WERI-Rb-1 (cell line): ENCODE measurements around the gene ASB13.

ENCODE experiments used
- DNase-seq: peaks from one replicate; pipeline ENCODE4 v3.0.0-alpha.2; 2020
- H3K27ac ChIP-seq: fragments of 250-450 bp; sonication (Bioruptor Pico); 2 replicates; pipeline ENCODE4 v1.5.1; 2020; ENCODE audit warnings: mild to moderate bottlenecking, moderate library complexity
- H3K27me3 ChIP-seq: fragments of 250-450 bp; sonication (Bioruptor Pico); 2 replicates; pipeline ENCODE4 v1.5.1; 2021; ENCODE audit warnings: mild to moderate bottlenecking, low read depth, moderate library complexity; ENCODE audit not compliant: insufficient read depth, severe bottlenecking
- H3K36me3 ChIP-seq: fragments of 250-450 bp; sonication (Bioruptor Pico); 2 replicates; pipeline ENCODE4 v1.5.1; 2020; ENCODE audit warnings: mild to moderate bottlenecking, moderate library complexity
- H3K4me3 ChIP-seq: 2 replicates; pipeline ENCODE4 v1.5.1; 2011; ENCODE audit warnings: low read depth, mild to moderate bottlenecking, control low read depth, low read length
- H3K9me3 ChIP-seq: fragments of 250-450 bp; sonication (Bioruptor Pico); 2 replicates; pipeline ENCODE4 v1.5.1; 2021; ENCODE audit warnings: mild to moderate bottlenecking, moderate library complexity; ENCODE audit not compliant: severe bottlenecking
- TF ChIP-seq, protein P1 (sequence below): IDR thresholded peaks from 2 replicates; pipeline ENCODE4 v1.5.1; 2011; ENCODE audit warnings: low read depth, mild to moderate bottlenecking, control low read depth, inconsistent platforms, low read length

ASB13 gene, protein sequence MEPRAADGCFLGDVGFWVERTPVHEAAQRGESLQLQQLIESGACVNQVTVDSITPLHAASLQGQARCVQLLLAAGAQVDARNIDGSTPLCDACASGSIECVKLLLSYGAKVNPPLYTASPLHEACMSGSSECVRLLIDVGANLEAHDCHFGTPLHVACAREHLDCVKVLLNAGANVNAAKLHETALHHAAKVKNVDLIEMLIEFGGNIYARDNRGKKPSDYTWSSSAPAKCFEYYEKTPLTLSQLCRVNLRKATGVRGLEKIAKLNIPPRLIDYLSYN

DNA sequence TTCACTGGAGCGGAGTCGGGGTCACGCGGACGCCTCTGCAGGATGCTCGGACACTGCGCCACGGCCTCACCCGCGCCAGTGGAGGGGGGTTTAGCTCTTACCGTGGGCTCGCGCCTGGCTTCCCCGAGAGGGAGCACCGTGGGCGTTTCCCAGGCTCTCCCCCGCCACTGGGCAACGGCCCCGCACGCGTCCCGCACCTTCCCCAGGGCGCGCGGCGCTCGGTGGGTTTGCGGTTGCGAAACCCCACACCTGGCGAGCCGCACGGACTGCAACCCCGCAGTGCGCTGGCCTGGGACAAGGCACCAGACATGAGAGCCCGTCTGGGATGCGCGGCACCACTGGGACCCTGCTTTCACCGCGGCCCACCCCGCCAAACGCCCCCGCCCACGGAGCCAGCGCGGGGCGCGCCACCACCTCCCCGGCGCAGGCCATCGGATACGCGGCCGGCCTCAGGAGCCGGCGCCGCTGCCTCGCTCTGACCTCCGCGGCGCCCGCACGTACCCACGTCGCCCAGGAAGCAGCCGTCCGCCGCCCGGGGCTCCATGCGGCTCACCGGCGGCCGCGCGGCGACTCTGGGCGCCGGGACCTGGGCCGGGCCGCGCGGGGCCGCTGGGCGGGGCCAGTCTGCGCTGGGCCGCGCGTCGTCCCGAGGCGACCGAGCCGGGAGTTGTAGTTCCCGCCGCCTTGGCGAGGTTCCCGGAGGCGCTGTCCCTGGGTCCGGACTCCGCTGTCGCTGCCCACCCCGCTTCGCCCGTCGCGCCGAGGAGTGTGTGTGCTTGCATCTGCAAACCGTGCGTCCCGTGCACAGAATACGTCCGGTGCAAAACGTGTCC lies at the start of gene ASB13:
Gene ASB13, minus strand, starts transcription at position 588 of the 833 bp plus-strand sequence. Its CDS starts 44 bp downstream, at position 544.
- TF ChIP-seq, protein P1, sequence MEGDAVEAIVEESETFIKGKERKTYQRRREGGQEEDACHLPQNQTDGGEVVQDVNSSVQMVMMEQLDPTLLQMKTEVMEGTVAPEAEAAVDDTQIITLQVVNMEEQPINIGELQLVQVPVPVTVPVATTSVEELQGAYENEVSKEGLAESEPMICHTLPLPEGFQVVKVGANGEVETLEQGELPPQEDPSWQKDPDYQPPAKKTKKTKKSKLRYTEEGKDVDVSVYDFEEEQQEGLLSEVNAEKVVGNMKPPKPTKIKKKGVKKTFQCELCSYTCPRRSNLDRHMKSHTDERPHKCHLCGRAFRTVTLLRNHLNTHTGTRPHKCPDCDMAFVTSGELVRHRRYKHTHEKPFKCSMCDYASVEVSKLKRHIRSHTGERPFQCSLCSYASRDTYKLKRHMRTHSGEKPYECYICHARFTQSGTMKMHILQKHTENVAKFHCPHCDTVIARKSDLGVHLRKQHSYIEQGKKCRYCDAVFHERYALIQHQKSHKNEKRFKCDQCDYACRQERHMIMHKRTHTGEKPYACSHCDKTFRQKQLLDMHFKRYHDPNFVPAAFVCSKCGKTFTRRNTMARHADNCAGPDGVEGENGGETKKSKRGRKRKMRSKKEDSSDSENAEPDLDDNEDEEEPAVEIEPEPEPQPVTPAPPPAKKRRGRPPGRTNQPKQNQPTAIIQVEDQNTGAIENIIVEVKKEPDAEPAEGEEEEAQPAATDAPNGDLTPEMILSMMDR: no peak
- peak; percentile 50 for DNase-seq
- no peaks in the 10 kb centered on the region for H3K9me3 ChIP-seq
- no peaks in the 10 kb centered on the region for H3K36me3 ChIP-seq
- no peak within 1 kb of the TSS for H3K27ac ChIP-seq
- H3K4me3 ChIP-seq: peak within 1 kb of the TSS; percentile 61
- H3K27me3 ChIP-seq: no peaks in the 10 kb centered on the region

DNA sequence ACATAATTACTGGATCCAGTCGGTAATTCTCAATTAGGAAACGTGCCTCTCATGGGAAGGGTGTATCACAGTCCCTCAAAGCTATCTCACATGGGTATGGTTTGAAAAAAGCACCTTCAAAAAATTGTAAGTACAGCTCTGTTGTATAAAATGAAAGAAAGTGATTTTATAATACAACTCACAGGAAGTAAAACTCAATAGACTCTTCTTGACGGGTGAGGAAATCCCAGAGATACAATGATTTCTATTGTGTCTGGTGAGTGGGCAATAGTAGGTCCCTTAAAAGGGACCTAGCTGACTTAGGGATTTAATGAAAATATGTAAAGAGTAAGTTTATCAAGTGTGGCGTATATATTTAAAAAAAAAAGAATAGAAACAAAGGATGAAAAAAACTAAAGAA lies 45.2 kb upstream of the ASB13 start:
- Histone ChIP-seq H3K27me3 (no peaks in the 10 kb centered on the region), H3K9me3 (no peaks in the 10 kb centered on the region), H3K4me3 (no peak overlapping the region), H3K27ac (no peak overlapping the region), H3K36me3 (no peaks in the 10 kb centered on the region)
- DNase-seq: no peak
- TF ChIP-seq, protein P1: no peak

DNA sequence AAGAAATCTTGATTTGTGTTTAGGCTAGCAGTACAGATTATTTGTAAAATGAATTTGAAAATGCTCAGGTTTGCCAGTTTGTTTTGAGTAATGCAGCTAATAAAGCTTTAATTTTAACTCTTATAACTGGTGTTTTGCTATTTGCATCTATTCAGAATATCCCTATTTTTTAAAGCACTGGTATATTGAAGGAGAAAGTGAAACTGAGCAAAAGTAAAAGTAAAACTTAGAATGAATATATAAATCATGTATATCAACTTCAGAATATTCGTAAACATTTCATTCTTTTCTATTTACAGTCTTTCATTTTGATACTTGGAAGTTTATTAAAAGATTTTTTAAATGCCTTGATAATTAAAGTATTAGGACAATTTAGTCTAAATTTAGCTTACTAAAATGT lies 44.5 kb upstream of the ASB13 start:
- no peaks in the 10 kb centered on the region for H3K36me3 ChIP-seq
- no peak for DNase-seq
- no peaks in the 10 kb centered on the region for H3K9me3 ChIP-seq
- no peaks in the 10 kb centered on the region for H3K27me3 ChIP-seq
- no peak overlapping the region for H3K4me3 ChIP-seq
- TF ChIP-seq, protein P1: no peak
- H3K27ac ChIP-seq: no peak overlapping the region

DNA sequence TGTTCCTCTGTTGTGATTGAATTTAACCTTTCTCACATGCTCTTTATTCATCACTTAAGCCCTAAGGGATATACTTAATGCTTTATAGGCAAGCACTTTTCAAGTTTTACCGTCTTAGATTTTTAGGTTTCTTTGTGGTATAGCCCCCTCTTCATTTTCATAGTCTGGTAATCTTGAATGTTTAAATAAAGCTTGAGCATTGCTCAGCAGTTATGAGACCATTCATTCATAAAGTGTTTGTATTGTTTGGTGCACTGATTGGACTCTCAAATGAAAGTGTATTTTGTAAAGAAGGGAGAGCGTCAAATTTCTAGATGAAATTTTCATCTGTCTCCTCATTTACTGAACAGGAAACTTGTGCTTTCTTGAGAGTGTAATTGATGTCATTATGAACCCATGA lies 43.5 kb upstream of the ASB13 start:
- H3K27ac ChIP-seq: no peak overlapping the region
- TF ChIP-seq, protein P1: no peak
- H3K9me3 ChIP-seq: no peaks in the 10 kb centered on the region
- no peaks in the 10 kb centered on the region for H3K36me3 ChIP-seq
- H3K27me3 ChIP-seq: no peaks in the 10 kb centered on the region
- no peak for DNase-seq
- no peak overlapping the region for H3K4me3 ChIP-seq

DNA sequence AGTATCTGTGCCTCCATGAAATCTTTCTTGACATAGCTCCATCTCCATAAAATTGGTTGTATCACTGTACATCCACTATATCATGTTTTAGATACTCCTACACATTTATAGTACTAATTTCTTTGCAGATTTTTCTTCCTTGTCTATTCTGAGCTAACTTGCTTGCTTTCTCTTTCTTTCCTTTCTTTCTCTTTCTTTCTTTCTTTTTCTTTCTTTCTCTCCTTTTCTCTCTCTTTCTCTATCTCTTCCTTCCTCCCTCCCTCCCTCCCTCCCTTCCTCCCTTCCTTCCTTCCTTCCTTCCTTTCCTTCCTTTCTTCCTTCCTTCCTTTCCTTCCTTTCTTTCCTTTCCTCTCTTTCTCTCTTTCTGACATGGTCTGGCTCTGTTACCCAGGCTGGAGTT lies 42.0 kb upstream of the ASB13 start:
- Histone ChIP-seq H3K9me3 (no peaks in the 10 kb centered on the region), H3K27me3 (no peaks in the 10 kb centered on the region), H3K36me3 (no peaks in the 10 kb centered on the region), H3K27ac (no peak overlapping the region), H3K4me3 (no peak overlapping the region)
- DNase-seq: no peak
- TF ChIP-seq, protein P1: no peak
